Ishikawa (cell line): Measurements from ENCODE around the gene DDX17.

Experiments
- CEBPB ChIP-seq: IDR thresholded peaks from 2 replicates; pipeline ENCODE4 v1.6.1; 2012
- CREB1 ChIP-seq: IDR thresholded peaks from 2 replicates; pipeline ENCODE4 v1.6.1; 2012; ENCODE audit warnings: low read depth
- EGR1 ChIP-seq: IDR thresholded peaks from 2 replicates; pipeline ENCODE4 v1.6.1; 2012
- EP300 ChIP-seq: IDR thresholded peaks from 2 replicates; pipeline ENCODE4 v1.6.1; 2012; ENCODE audit warnings: borderline replicate concordance
- FOXM1 ChIP-seq: IDR thresholded peaks from 2 replicates; pipeline ENCODE4 v1.6.1; 2012; ENCODE audit warnings: low read depth, borderline replicate concordance
- MAX ChIP-seq: IDR thresholded peaks from 2 replicates; pipeline ENCODE4 v1.6.1; 2012
- NFIC ChIP-seq: IDR thresholded peaks from 2 replicates; pipeline ENCODE4 v1.6.1; 2012
- RAD21 ChIP-seq: IDR thresholded peaks from 2 replicates; pipeline ENCODE4 v1.6.1; 2012; ENCODE audit warnings: low read depth
- REST ChIP-seq: IDR thresholded peaks from 2 replicates; pipeline ENCODE4 v1.6.1; 2012; ENCODE audit warnings: low read depth, mild to moderate bottlenecking
- TAF1 ChIP-seq: IDR thresholded peaks from 2 replicates; pipeline ENCODE4 v1.6.1; 2012; ENCODE audit warnings: low read depth, mild to moderate bottlenecking
- TCF12 ChIP-seq: IDR thresholded peaks from 2 replicates; pipeline ENCODE4 v1.6.1; 2012; ENCODE audit warnings: low read depth
- TEAD4 ChIP-seq: IDR thresholded peaks from 2 replicates; pipeline ENCODE4 v1.6.1; 2012
- USF1 ChIP-seq: IDR thresholded peaks from 2 replicates; pipeline ENCODE4 v1.6.1; 2012
- YY1 ChIP-seq: IDR thresholded peaks from 2 replicates; pipeline ENCODE4 v1.6.1; 2012; ENCODE audit warnings: low read depth
- ZBTB7A ChIP-seq: IDR thresholded peaks from 2 replicates; pipeline ENCODE4 v1.6.1; 2012; ENCODE audit warnings: low read depth

DDX17 gene

GRCh38 chr22:38506118-38506962 is at the start of gene DDX17:
Gene DDX17, minus strand, starts transcription at chr22:38506311.
- TF ChIP-seq YY1 (peak; percentile 96), CREB1 (no peak), TEAD4 (peak; percentile 79), USF1 (peak; percentile 11; the same call in 1 of the 2 replicates), EGR1 (no peak), TAF1 (peak; percentile 81), TCF12 (peak; percentile 10; the same call in 1 of the 2 replicates)

- TF ChIP-seq FOXM1: no peak
- TF ChIP-seq ZBTB7A: no peak
- TF ChIP-seq CEBPB: no peak
- TF ChIP-seq YY1: no peak
- TF ChIP-seq MAX: no peak
- no peak for TF ChIP-seq EGR1
- TF ChIP-seq CREB1: no peak
- no peak for TF ChIP-seq USF1
These were observed 48.2 kb upstream of the DDX17 start for GRCh38 chr22:38554281-38554680.

GRCh38 chr22:38549101-38549894 is 43.2 kb upstream of the DDX17 start:
- no peak for TF ChIP-seq ZBTB7A

- TF ChIP-seq RAD21: no peak
- TF ChIP-seq USF1: no peak
- TF ChIP-seq TEAD4: no peak
- no peak for TF ChIP-seq EP300
These were observed 34.6 kb upstream of the DDX17 start for GRCh38 chr22:38540701-38541100.

GRCh38 chr22:38531251-38531938 is 25.3 kb upstream of the DDX17 start:
- TF ChIP-seq YY1: no peak
- no peak for TF ChIP-seq TCF12
- no peak for TF ChIP-seq ZBTB7A
- TF ChIP-seq REST: no peak
- TF ChIP-seq EP300: no peak

- TF ChIP-seq MAX: no peak
- TF ChIP-seq YY1: no peak
- TF ChIP-seq CREB1: no peak
- TF ChIP-seq EGR1: no peak
- TF ChIP-seq USF1: no peak
These were observed 18.3 kb upstream of the DDX17 start for GRCh38 chr22:38524429-38524828.

- TF ChIP-seq FOXM1 (no peak), ZBTB7A (no peak), YY1 (no peak), TCF12 (no peak), TAF1 (no peak), USF1 (no peak), MAX (no peak), NFIC (no peak), TEAD4 (no peak), EP300 (no peak), EGR1 (no peak), RAD21 (no peak)
These were observed 17.4 kb upstream of the DDX17 start for GRCh38 chr22:38523479-38523878.
